Neural cell (in vitro differentiated cells): ENCODE results near the gene INPP5B.

Experiments
- CTCF ChIP-seq: fragments of 450-650 bp; IDR thresholded peaks from 2 replicates; pipeline ENCODE4 v1.5.1; 2014; ENCODE audit warnings: antibody characterized with exemption, mild to moderate bottlenecking, moderate library complexity; ENCODE audit not compliant: poor library complexity, severe bottlenecking
- MXI1 ChIP-seq: fragments of 450-650 bp; conservative IDR thresholded peaks from 2 replicates; pipeline ENCODE4 v1.6.1; 2014; ENCODE audit warnings: antibody characterized with exemption, mild to moderate bottlenecking; ENCODE audit not compliant: poor library complexity, severe bottlenecking
- POLR2AphosphoS5 ChIP-seq: IDR thresholded peaks from 2 replicates; pipeline ENCODE4 v1.6.1; 2012
- TAF1 ChIP-seq: IDR thresholded peaks from 2 replicates; pipeline ENCODE4 v1.6.1; 2012; ENCODE audit warnings: low read depth

GRCh38 chr1:37845786-37846185, 101.1 kb downstream of the INPP5B start:
- TF ChIP-seq CTCF (no peak), TAF1 (no peak), POLR2AphosphoS5 (no peak), MXI1 (no peak)
